Fibroblast of the aortic adventitia (primary cell): ENCODE results near the gene KRTAP2-3. TPM values are rescaled to one million over a fixed set of nuclear protein-coding genes. Genes with fewer than 3 reads are reported as not detected.
"Not testable (repeated sequence)": the region's sequence is repeated elsewhere in the genome, so short reads cannot be mapped to it uniquely, and the experiment has no call there.

Experiments used
- DNase-seq: peaks from one replicate; pipeline ENCODE4 v3.0.0-alpha.2; 2010; ENCODE audit warnings: low read depth
- H3K4me3 ChIP-seq: 2 replicates; pipeline ENCODE4 v1.5.1; 2011; ENCODE audit warnings: low read depth, mild to moderate bottlenecking, control low read depth, low read length, moderate library complexity
- total RNA-seq: library from RNA; depleted of rRNA; stranded (reverse); fragments of >200 nt; gene quantifications from 2 replicates; pipeline ENCODE4 v1.2.3, GENCODE V29; 2012; ENCODE audit warnings: low replicate concordance
- TF ChIP-seq, protein P1 (sequence below): IDR thresholded peaks from 2 replicates; pipeline ENCODE4 v1.5.1; 2011; ENCODE audit warnings: mild to moderate bottlenecking, low read length, control low read depth, inconsistent platforms; ENCODE audit not compliant: insufficient read depth

The KRTAP2-3 gene
- total RNA-seq, 1 donor = not detected

GRCh38 chr17:41063449-41063848 lies 3.5 kb upstream of the KRTAP2-3 start:
- no peak overlapping the region for H3K4me3 ChIP-seq
- TF ChIP-seq, protein P1, sequence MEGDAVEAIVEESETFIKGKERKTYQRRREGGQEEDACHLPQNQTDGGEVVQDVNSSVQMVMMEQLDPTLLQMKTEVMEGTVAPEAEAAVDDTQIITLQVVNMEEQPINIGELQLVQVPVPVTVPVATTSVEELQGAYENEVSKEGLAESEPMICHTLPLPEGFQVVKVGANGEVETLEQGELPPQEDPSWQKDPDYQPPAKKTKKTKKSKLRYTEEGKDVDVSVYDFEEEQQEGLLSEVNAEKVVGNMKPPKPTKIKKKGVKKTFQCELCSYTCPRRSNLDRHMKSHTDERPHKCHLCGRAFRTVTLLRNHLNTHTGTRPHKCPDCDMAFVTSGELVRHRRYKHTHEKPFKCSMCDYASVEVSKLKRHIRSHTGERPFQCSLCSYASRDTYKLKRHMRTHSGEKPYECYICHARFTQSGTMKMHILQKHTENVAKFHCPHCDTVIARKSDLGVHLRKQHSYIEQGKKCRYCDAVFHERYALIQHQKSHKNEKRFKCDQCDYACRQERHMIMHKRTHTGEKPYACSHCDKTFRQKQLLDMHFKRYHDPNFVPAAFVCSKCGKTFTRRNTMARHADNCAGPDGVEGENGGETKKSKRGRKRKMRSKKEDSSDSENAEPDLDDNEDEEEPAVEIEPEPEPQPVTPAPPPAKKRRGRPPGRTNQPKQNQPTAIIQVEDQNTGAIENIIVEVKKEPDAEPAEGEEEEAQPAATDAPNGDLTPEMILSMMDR = no peak

GRCh38 chr17:41061964-41062363 lies 2.0 kb upstream of the KRTAP2-3 start:
- no peak overlapping the region for H3K4me3 ChIP-seq
- TF ChIP-seq, protein P1 = no peak
- DNase-seq = peak; percentile 92

More at GRCh38 chr17:41063449-41063848, 3.5 kb upstream of the KRTAP2-3 start:
- DNase-seq = no peak

DNA sequence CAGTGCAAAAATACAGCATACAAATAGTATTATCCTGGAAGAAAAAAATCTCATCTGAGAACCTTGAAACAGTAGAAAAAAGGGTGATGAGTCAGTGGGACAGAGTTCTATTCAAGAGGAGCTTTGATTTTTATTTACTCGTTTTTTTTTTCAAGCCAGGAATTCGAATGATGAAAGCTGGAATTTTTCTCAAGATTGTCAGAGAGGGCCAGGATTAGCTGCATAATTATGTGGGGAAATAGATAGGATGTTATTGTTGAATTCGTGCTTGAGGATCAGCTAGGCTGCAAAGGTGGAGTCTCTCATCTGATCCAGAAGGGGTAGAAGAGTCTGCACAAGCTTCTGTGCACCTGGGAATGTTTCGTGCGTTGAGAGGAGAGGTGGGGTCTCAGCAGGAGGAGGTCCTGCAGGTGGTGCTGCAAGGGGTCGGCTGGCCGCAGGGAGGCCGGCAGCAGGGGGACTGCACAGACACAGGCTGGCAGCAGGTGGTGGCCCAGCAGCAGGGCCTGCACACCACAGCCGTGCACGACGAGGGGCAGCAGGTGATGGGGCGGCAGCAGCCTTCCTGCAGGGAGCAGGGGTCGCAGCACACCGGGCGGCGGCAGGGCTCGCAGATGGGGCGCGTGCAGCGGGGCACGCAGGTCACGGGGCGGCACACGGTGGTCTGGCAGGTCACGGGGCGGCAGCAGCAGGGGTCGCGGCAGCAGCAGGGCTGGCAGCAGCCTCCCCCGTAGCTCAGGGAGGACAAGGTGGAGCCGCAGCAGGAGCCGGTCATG lies 450 bp downstream of the KRTAP2-3 start:
- peak; percentile 78 for DNase-seq
- H3K4me3 ChIP-seq = not testable (repeated sequence)

- no peak for DNase-seq
- no peak overlapping the region for H3K4me3 ChIP-seq
- TF ChIP-seq, protein P1 = no peak
Measured at GRCh38 chr17:41058741-41059140, 1.2 kb downstream of the KRTAP2-3 start.

GRCh38 chr17:41057547-41057946 lies 2.4 kb downstream of the KRTAP2-3 start:
- no peak overlapping the region for H3K4me3 ChIP-seq
- no peak for DNase-seq
- TF ChIP-seq, protein P1 = no peak

DNA sequence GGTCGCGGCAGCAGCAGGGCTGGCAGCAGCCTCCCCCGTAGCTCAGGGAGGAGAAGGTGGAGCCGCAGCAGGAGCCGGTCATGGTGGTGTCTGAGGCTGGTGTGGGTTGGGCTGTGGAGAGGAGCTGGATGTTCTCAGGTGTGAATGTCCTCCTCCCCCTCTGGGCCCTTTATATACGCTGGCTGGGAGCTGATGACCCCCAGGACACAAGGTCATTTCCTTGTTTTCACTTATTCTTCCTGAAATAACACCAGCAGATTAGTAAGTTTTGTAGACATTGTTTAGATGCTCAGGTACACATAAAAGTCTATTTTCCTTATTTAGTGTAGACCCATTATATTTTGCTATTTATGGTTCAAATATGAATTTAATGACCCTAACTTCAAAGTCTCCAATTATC lies 4.8 kb downstream of the KRTAP2-3 start, which contains the start of gene KRTAP2-2:
TSS of gene KRTAP2-2 (minus strand) at position 101 of the 400 bp plus-strand sequence. CDS start at position 82, 19 bp downstream.
- DNase-seq, H3K4me3 ChIP-seq: not testable (repeated sequence)

GRCh38 chr17:41054556-41054955 lies 5.4 kb downstream of the KRTAP2-3 start:
- not testable (repeated sequence) for H3K4me3 ChIP-seq, DNase-seq

GRCh38 chr17:41054025-41054424 lies 5.9 kb downstream of the KRTAP2-3 start:
- no peak for DNase-seq
- H3K4me3 ChIP-seq = no peak overlapping the region
- TF ChIP-seq, protein P1 = no peak
